Suprapubic skin (tissue), 3 donors: ENCODE data around the gene BRD8.

Experiments
- POLR2A ChIP-seq, 2 donors: fragments of 450-650 bp; IDR thresholded peaks; one replicate each; pipeline ENCODE4 v1.6.1; 2017; ENCODE audit warnings: antibody characterized with exemption in 2 of 2, mild to moderate bottlenecking in 2 of 2, moderate library complexity in 2 of 2
- TF ChIP-seq, protein P1 (sequence below), 2 donors: fragments of 200-600 bp in 1 of 2; fragments of 450-650 bp in 1 of 2; sonication (generic) in 1 of 2; IDR thresholded peaks; one replicate each; pipeline ENCODE4 v1.5.1; 2016 to 2019; ENCODE audit warnings: antibody characterized with exemption in 2 of 2, mild to moderate bottlenecking in 1 of 2, moderate library complexity in 1 of 2

DNA sequence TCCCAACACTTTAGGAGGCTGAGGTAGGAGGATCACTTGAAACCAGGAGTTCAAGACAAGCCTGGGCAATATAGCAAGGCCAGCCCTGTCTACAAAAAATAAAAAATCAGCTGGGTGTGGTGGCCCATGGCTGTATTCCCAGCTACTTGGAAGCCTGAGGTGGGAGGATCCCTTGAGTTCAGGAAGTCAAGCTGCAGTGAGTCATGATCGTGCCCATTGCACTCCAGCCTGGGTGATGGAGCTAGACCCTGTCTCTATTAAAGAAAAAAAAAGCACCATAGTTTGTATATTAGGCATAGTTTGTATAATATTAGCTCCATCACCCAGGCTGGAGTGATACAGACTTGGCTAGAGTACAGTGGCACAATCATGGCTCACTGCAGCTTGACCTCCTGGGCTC is 29.6 kb downstream of the BRD8 start:
- TF ChIP-seq, protein P1, sequence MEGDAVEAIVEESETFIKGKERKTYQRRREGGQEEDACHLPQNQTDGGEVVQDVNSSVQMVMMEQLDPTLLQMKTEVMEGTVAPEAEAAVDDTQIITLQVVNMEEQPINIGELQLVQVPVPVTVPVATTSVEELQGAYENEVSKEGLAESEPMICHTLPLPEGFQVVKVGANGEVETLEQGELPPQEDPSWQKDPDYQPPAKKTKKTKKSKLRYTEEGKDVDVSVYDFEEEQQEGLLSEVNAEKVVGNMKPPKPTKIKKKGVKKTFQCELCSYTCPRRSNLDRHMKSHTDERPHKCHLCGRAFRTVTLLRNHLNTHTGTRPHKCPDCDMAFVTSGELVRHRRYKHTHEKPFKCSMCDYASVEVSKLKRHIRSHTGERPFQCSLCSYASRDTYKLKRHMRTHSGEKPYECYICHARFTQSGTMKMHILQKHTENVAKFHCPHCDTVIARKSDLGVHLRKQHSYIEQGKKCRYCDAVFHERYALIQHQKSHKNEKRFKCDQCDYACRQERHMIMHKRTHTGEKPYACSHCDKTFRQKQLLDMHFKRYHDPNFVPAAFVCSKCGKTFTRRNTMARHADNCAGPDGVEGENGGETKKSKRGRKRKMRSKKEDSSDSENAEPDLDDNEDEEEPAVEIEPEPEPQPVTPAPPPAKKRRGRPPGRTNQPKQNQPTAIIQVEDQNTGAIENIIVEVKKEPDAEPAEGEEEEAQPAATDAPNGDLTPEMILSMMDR (IDR thresholded peaks at IDR 0.05) = no peak
- no peak for TF ChIP-seq POLR2A (IDR thresholded peaks at IDR 0.05)
